ENCODE measurements around the gene HORMAD2. TPM values are rescaled to one million over a fixed set of nuclear protein-coding genes. Genes with fewer than 3 reads are reported as not detected.

Gene HORMAD2
- total and polyA plus RNA-seq, 2 donors from 2014 or later, result not detected

DNA sequence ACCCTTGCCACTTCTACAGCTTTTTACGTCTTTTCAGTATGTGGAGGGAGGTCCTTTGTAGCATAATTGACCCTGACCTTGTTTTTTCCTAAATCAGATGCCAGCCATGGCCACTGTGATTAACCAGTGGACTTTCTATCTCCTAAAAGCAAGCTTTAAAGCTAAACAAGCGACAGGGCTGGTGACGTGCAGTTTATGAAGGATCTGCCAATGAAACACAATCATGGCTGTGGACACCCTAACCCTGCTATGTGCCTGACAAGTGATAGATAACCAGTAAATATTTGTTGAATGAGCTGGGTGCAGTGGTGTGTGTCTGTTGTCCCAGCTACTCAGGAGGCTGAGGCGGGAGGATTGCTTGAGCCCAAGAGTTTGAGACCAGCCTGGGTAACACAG is 102.1 kb downstream of the HORMAD2 start:
- intact Hi-C loops (cut with DNase I), result no loop called here
- Histone ChIP-seq H3K27ac (ENCODE audit: low read depth in 2 of 2, low read length in 2 of 2) (no peak overlapping the region), H3K36me3 (ENCODE audit: control insufficient read depth in 2 of 3, insufficient read depth in 3 of 3, low read length in 3 of 3) (no peaks in the 10 kb centered on the region), H3K4me3 (ENCODE audit: low read length in 3 of 3) (no peak overlapping the region), H3K9ac (ENCODE audit: low read length in 3 of 3) (no peak overlapping the region), H3K4me1 (ENCODE audit: control insufficient read depth in 2 of 3, insufficient read depth in 2 of 3, low read depth in 1 of 3, low read length in 3 of 3) (peaks cover 0 to 3% (median 0%) of the 10 kb centered on the region in 3 donors), H3K9me3 (ENCODE audit: control insufficient read depth in 2 of 3, insufficient read depth in 1 of 3, low read length in 3 of 3) (no peaks in the 10 kb centered on the region), H3K27me3 (ENCODE audit: control insufficient read depth, insufficient read depth, low read length) (no peaks in the 10 kb centered on the region)
- FAIRE-seq (no peak), DNase-seq (no peak)
- TF ChIP-seq, protein P1, sequence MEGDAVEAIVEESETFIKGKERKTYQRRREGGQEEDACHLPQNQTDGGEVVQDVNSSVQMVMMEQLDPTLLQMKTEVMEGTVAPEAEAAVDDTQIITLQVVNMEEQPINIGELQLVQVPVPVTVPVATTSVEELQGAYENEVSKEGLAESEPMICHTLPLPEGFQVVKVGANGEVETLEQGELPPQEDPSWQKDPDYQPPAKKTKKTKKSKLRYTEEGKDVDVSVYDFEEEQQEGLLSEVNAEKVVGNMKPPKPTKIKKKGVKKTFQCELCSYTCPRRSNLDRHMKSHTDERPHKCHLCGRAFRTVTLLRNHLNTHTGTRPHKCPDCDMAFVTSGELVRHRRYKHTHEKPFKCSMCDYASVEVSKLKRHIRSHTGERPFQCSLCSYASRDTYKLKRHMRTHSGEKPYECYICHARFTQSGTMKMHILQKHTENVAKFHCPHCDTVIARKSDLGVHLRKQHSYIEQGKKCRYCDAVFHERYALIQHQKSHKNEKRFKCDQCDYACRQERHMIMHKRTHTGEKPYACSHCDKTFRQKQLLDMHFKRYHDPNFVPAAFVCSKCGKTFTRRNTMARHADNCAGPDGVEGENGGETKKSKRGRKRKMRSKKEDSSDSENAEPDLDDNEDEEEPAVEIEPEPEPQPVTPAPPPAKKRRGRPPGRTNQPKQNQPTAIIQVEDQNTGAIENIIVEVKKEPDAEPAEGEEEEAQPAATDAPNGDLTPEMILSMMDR (IDR thresholded peaks at IDR 0.05; ENCODE audit: borderline replicate concordance, extremely low read depth, insufficient read depth), result no peak

DNA sequence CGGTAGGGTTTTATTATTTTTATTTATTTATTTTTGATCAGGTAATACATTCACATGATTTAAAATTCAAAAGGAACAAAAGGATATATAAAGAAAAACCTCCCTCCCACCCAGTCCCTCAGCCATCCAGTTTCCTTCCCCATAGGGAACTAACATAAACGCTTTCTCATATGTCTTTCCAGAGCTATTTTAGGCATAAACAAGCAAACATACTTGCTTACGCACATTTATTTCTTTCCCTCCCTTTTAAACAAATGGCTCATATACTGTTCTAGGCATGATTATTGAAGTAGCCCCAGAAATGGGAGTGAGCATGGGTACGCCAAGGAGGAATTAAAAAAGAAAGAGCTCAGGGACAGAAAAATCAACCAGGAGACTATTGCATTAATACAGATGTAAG is 102.6 kb downstream of the HORMAD2 start:
- TF ChIP-seq, protein P1 (IDR thresholded peaks at IDR 0.05; ENCODE audit: borderline replicate concordance, extremely low read depth, insufficient read depth), result no peak
- FAIRE-seq, result no peak
- no peaks in the 10 kb centered on the region for H3K36me3 ChIP-seq (ENCODE audit: control insufficient read depth in 2 of 3, insufficient read depth in 3 of 3, low read length in 3 of 3)
- H3K4me3 ChIP-seq (ENCODE audit: low read length in 3 of 3), result no peak overlapping the region
- peaks cover 0 to 3% (median 0%) of the 10 kb centered on the region in 3 donors for H3K4me1 ChIP-seq (ENCODE audit: control insufficient read depth in 2 of 3, insufficient read depth in 2 of 3, low read depth in 1 of 3, low read length in 3 of 3)
- H3K9me3 ChIP-seq (ENCODE audit: control insufficient read depth in 2 of 3, insufficient read depth in 1 of 3, low read length in 3 of 3), result no peaks in the 10 kb centered on the region
- no peaks in the 10 kb centered on the region for H3K27me3 ChIP-seq (ENCODE audit: control insufficient read depth, insufficient read depth, low read length)
- DNase-seq, result no peak
- intact Hi-C loops (cut with DNase I), result no loop called here
- no peak overlapping the region for H3K27ac ChIP-seq (ENCODE audit: low read depth in 2 of 2, low read length in 2 of 2)
- no peak overlapping the region for H3K9ac ChIP-seq (ENCODE audit: low read length in 3 of 3)

DNA sequence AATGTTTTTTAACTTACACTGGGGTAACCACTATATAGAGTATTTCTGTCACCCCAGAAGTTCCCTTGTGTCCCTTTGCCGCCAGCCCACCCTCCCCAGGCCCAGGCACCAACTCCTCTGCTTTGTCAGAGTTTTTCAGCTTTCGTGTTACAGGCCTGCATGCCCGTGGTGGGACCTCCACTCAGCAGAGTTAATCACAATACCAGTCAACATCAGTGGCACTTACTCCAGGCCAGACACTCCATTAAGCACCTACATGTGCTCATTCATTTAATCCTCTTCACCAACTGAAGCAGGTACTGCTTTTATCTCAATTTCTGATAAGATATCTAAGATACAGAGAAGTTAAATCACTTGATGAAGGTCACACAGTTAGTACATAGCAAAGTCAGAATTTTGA is 103.0 kb downstream of the HORMAD2 start:
- no peaks in the 10 kb centered on the region for H3K36me3 ChIP-seq (ENCODE audit: control insufficient read depth in 2 of 3, insufficient read depth in 3 of 3, low read length in 3 of 3)
- H3K27ac ChIP-seq (ENCODE audit: low read depth in 2 of 2, low read length in 2 of 2), result no peak overlapping the region
- no peaks in the 10 kb centered on the region for H3K27me3 ChIP-seq (ENCODE audit: control insufficient read depth, insufficient read depth, low read length)
- H3K9me3 ChIP-seq (ENCODE audit: control insufficient read depth in 2 of 3, insufficient read depth in 1 of 3, low read length in 3 of 3), result no peaks in the 10 kb centered on the region
- intact Hi-C loops (cut with DNase I), result no loop called here
- DNase-seq (no peak), FAIRE-seq (no peak)
- no peak overlapping the region for H3K9ac ChIP-seq (ENCODE audit: low read length in 3 of 3)
- H3K4me3 ChIP-seq (ENCODE audit: low read length in 3 of 3), result no peak overlapping the region
- peaks cover 0 to 3% (median 0%) of the 10 kb centered on the region in 3 donors for H3K4me1 ChIP-seq (ENCODE audit: control insufficient read depth in 2 of 3, insufficient read depth in 2 of 3, low read depth in 1 of 3, low read length in 3 of 3)
- TF ChIP-seq, protein P1 (IDR thresholded peaks at IDR 0.05; ENCODE audit: borderline replicate concordance, extremely low read depth, insufficient read depth), result no peak

DNA sequence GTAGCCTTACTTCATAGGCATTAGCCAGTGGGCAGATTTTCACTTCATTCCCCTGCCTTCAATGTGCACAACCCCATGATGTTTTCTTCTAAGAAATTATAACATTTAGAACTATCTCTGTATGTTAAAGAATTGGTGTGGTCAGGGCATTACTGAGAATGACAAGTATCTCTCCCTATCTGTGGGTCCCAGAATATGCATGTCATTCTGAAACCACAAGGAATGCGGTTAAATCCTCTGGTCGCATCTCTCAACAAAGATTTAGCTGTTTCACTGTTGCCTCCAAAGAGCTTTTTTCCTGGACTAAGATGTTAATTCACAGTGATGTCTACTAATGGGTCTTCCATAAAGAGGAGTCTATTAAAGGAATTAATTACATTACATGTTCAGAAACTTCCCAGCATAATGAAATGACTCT is 103.6 kb downstream of the HORMAD2 start:
- H3K27me3 ChIP-seq (ENCODE audit: control insufficient read depth, insufficient read depth, low read length), result no peaks in the 10 kb centered on the region
- no peak overlapping the region for H3K27ac ChIP-seq (ENCODE audit: low read depth in 2 of 2, low read length in 2 of 2)
- DNase-seq, result no peak
- no peaks in the 10 kb centered on the region for H3K36me3 ChIP-seq (ENCODE audit: control insufficient read depth in 2 of 3, insufficient read depth in 3 of 3, low read length in 3 of 3)
- no peaks in the 10 kb centered on the region for H3K9me3 ChIP-seq (ENCODE audit: control insufficient read depth in 2 of 3, insufficient read depth in 1 of 3, low read length in 3 of 3)
- TF ChIP-seq, protein P1 (IDR thresholded peaks at IDR 0.05; ENCODE audit: borderline replicate concordance, extremely low read depth, insufficient read depth), result no peak
- peaks cover 0 to 3% (median 0%) of the 10 kb centered on the region in 3 donors for H3K4me1 ChIP-seq (ENCODE audit: control insufficient read depth in 2 of 3, insufficient read depth in 2 of 3, low read depth in 1 of 3, low read length in 3 of 3)
- no peak overlapping the region for H3K9ac ChIP-seq (ENCODE audit: low read length in 3 of 3)
- no peak for FAIRE-seq
- intact Hi-C loops (cut with DNase I), result no loop called here
- H3K4me3 ChIP-seq (ENCODE audit: low read length in 3 of 3), result no peak overlapping the region
